ENCODE results near the gene THUMPD1. TPM values are rescaled to one million over a fixed set of nuclear protein-coding genes. Genes with fewer than 3 reads are reported as not detected.

THUMPD1 gene
- 85.1 and 118 TPM in 2 replicates for total RNA-seq

GRCh38 chr16:20741554-20742285 is at the start of gene THUMPD1:
THUMPD1 (minus strand) TSS chr16:20741818; CDS start chr16:20741739, 79 bp downstream.

DNA sequence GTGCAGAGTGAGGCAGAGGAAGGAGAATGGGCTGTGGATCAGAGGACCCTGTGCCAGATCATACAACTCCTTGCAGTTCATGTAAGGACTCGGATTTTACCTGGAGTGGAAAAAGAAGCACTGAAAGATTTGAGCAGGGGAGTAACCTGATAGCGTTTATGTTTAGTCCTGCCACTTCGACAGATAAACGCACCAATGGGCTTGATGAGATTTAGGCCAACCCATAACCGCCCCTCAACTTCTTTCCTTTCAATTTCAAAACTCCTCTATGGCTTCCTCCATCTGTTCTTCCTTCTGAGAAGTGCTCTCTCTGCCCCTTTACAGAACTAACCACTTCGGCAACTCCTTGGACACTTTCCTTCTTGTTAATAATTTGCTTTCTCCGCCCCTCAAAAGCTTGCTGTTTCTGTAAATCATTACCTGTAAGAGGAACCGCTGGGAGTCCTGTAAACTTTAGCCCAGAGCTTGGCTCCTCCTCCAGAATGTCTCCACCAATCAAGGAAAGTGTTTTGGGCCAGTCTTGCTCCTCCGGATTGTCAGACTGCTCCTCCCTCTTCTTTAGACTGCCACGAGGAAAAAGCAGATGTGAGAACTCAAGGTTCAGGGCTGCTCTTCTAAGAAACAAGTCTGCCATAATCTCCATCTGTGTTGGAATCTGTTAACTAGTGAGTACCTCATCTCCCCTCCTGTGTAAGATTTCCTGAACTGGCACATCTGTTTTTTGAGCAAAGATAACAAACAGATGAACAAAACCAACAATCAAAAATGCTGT is 22.0 kb upstream of the THUMPD1 start, which contains the start of gene ACSM3:
Gene ACSM3, plus strand, starts transcription at position 554 of the 772 bp plus-strand sequence. CDS start 6,021 bp downstream, outside the sequence.

Other genes with a start within 250 kb of the THUMPD1 start
- gene ACSM2B, start 165.5 kb downstream of the THUMPD1 start, total RNA-seq: not detected in 2 replicates
- gene ACSM1, start 44.1 kb downstream of the THUMPD1 start, total RNA-seq: not detected in 2 replicates
- 0.61 and 5.2 TPM in 2 replicates for gene ACSM3, start 22.2 kb upstream of the THUMPD1 start, total RNA-seq
- 14.1 and 16.9 TPM in 2 replicates for gene ERI2, start 64.7 kb upstream of the THUMPD1 start, total RNA-seq
- 2.9 and 9.1 TPM in 2 replicates for gene REXO5, start 64.7 kb upstream of the THUMPD1 start, total RNA-seq
- gene DCUN1D3, start 158.5 kb upstream of the THUMPD1 start, total RNA-seq: 41.6 and 74.0 TPM in 2 replicates
- gene LYRM1, start 159.0 kb upstream of the THUMPD1 start, total RNA-seq: 58.1 and 154 TPM in 2 replicates

Measured in epithelial cell of umbilical artery (primary cell).